GM23248 (cell line): Measurements from ENCODE around the gene HDAC9.

Experiments used
- EZH2 ChIP-seq: fragments of 200-600 bp; sonication (generic); IDR thresholded peaks from 2 replicates; pipeline ENCODE4 v1.6.1; 2018; ENCODE audit warnings: antibody characterized with exemption, mild to moderate bottlenecking; ENCODE audit not compliant: insufficient read depth, poor library complexity, severe bottlenecking
- EZH2phosphoT487 ChIP-seq: fragments of 200-600 bp; sonication (generic); IDR thresholded peaks from 2 replicates; pipeline ENCODE4 v1.6.1; 2018; ENCODE audit warnings: antibody characterized with exemption, moderate library complexity, mild to moderate bottlenecking, low read depth; ENCODE audit not compliant: insufficient read depth

DNA sequence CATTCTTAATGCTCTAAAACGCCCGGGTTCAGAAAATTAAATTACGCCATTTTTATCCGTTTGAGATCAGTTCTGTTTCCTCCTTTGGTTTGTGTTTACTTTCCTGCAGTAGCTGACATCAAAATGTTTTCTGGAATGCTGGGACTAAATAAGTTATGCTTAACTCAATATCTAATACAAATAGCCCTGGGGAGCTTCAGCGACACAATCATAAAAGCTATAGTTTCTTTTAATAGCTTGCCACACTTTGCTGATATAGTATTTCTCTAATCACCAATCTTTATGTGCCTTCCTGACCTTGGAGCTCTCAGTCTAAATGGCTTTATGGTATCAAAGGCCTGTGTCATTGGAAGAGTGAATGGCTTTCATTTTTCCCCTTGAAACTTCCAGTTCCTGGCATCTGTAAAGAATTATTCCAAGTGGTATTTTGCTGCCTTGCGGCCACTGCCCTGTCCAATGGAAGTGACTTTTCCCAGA, 202.7 kb downstream of the HDAC9 start:
- TF ChIP-seq EZH2, result no peak
- no peak for TF ChIP-seq EZH2phosphoT487
